GM19438 (cell line): ENCODE data around the gene MT3.
A peak's percentile ranks its signal among the peaks of the same experiment; 100 is the strongest.
"Not testable (repeated sequence)": the region's sequence is repeated elsewhere in the genome, so short reads cannot be mapped to it uniquely, and the experiment has no call there.

Experiments used
- ATAC-seq: cut with Tn5 transposase; IDR thresholded peaks from one replicate; pipeline ENCODE4 v1.9.1; 2021; ENCODE audit warnings: low read depth; ENCODE audit not compliant: unreplicated experiment

MT3 gene

DNA sequence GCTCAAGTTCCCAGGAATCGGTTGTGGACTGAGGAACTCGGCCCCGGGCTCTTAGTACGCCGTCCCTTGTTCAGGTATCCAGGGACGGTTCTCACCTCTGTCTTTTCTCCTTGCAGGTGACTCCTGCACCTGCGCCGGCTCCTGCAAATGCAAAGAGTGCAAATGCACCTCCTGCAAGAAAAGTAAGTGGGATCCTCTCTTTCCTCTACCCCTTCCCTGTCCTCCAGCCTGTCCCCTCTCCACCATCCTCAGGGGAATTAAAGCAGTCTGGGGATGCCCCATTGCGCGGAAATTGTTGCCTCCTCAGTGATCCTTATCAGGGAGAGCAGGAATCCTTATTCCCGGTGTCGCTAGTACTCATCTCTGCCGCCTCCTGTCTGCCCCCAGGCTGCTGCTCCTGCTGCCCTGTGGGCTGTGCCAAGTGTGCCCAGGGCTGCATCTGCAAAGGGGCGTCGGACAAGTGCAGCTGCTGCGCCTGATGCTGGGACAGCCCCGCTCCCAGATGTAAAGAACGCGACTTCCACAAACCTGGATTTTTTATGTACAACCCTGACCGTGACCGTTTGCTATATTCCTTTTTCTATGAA, 19.6 kb downstream of the MT3 start:
- ATAC-seq, result no peak

DNA sequence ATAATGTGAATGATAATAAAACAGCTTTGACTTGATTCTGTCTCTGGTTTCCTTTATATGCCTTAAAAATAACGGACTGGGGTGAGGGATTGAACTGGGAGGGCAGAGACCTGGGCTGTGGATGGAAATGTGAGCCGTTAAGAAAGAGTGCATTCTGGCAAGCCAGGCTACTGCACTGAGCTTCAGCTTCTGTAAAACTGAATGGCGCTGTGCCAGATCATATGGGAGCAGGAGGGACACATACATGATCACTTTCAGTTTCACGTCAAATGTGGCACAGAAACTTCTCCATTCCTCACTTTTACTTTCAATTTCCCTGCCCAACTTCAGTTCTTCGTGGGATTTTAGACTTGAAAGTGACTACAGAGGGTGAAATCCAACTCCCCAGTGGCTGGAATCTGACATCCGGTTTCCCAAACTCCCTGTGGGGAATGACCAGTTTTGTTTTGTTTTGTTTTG, 20.2 kb downstream of the MT3 start:
- ATAC-seq, result peak; percentile 45

DNA sequence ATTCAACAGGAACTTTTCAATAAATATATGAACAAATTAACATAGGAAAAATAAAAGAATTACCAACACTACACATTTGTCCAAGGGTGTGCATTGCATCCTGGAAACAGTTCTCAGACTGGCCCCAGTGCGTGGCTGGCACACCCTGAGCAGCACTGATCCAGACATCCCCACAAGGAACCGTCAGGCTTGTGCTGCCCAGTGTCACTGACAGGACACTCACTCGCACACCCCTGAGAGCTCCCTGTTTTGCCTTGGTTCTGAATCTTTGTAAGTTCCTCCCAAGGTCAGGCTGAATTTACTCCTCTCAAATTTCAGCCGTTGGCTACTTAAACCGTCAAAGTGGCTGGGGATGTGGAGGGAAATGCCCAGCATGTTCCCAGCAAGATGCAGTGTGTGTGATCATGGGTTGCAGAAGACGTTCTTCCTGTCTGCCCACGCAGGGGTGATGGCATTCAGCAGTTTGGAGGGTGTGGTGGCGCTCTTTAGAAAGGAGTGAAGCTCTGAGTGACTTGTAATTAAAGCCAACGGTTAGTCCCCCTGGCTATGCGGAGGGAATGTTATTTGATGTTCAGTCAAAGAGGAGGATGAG, 20.8 kb downstream of the MT3 start:
- ATAC-seq, result no peak

DNA sequence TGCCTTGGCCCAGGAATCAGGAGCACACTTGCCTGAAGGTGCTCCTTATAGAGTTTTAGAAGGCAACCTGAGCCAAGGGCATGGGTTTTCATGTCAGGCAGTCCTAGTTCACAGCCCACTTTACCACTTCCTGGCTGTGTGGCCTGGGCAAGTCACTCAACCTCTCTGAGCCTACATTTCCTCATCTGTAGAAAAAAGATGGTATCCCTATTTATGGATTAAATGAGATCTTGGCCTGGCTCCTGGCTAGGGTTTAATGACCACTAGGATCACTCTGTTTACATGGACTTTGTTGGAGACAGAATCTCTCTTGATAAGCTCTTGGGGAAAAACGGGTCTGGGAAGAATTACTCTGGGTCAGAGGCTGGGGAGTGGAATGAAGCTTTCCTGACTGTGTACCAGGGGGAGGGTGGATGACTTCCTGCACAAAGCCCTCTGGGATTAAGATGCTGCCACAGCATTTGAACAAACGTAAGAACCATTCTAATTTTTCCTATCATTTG, 21.3 kb downstream of the MT3 start:
- no peak for ATAC-seq

DNA sequence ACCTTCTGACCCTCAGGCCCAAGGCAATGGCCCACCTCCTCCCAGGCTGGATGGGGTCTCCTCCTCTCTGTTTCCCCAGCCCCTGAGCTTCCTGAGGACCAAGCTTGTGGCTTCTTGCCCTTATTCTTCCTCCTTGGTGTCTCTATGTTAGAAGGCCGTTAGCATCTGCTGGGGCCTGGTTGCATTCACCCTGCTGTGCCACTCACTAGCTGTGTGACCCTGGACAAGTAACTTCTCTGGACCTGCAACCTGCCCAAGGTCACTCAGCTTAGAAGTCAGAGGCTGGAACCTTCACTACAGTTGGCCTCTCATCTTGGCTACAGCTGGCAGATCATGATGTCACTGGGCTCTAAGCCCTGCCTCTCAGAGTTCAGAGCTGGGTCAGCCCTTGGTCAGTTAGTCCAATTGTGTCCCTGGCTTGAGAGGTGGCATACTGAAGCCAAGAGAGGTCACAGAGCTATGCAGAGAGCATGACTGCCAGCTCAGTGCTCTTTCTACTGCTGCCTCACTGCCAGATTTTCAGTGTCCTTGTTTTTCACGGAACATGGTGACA, 22.0 kb downstream of the MT3 start:
- no peak for ATAC-seq

DNA sequence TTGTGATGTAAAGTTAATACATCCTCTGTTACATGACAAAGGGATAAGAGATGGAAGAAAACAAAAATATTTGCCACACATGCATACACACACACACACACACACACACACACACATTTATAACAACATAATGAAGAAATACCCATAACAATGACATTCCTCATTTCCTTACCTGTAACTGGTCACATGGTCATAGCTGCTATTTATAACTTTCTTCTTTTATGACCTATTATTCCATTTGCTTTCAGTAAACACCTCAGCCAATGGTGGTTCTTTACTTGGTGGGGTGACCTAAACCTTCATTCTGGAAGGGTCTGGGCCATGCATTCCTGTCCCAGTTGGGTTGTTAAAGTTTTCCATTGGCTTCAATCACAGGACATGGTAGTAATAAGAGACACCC, 24.4 kb downstream of the MT3 start:
- no peak for ATAC-seq

DNA sequence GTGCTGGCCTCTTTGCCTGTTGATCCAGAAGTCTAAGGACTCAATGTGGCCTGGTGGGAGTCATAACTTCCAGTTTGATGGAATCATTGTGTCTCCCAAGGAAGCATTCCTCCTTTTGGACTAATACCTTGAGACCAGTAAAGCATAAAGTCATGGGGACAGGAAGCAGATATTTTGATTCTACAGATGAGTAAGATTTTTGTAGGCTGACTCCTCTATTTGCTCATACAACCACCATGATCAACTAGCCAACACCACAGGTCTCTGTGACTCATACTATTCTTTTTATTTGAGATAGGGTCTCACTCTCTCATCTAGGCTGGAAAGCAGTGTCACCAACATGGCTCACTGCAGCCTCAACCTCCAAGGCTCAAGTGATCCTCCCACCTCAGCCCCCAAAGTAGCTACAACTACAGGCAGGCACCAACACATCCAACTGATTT, 25.2 kb downstream of the MT3 start:
- ATAC-seq, result no peak

DNA sequence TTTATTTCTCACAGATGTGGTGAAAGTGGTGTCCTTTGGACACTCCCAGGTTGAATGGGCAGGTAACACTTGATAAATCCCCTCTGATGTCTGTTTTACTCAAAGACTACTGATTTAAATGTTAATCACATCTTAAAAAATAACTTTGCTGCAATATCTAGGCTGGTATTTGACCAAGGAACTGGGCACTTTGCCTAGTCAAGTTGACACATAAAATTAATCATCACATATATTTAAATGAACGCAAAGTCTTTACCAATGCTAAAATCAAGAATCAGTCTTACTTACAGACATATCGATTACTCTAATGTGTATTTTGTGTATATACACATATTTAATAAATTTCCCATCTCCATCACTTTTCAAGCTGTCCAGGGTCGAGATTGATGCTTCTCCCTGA, 26.0 kb downstream of the MT3 start:
- no peak for ATAC-seq

DNA sequence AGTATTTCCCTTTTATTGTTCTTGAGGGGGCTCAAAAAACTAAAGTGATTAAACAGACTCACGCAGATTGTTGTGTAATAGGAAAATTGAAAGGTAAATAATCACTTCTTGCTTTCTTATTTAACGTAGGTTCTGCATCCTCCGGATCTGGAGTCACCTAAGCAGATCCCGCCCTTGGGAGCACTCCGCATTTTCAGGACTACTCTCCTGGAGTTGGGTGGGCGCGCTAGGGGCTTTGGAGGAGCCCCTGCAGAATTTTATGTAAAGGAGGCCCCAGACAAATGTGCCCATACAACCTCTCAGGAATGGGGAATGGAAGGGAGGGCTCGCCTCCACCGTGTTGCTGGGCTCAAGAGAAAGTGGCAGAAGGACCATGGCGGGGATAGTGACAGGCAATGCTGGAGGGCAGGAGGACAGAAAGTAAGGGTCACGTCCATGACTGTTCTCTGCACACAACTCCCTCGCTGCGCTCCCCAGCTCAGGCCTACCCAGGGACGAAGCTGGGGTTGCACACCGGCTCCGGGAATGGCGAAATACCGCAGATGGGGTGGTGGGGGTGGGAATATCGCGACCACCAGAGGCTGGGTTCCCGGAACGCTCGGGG, 27.4 kb downstream of the MT3 start:
- ATAC-seq, result no peak

DNA sequence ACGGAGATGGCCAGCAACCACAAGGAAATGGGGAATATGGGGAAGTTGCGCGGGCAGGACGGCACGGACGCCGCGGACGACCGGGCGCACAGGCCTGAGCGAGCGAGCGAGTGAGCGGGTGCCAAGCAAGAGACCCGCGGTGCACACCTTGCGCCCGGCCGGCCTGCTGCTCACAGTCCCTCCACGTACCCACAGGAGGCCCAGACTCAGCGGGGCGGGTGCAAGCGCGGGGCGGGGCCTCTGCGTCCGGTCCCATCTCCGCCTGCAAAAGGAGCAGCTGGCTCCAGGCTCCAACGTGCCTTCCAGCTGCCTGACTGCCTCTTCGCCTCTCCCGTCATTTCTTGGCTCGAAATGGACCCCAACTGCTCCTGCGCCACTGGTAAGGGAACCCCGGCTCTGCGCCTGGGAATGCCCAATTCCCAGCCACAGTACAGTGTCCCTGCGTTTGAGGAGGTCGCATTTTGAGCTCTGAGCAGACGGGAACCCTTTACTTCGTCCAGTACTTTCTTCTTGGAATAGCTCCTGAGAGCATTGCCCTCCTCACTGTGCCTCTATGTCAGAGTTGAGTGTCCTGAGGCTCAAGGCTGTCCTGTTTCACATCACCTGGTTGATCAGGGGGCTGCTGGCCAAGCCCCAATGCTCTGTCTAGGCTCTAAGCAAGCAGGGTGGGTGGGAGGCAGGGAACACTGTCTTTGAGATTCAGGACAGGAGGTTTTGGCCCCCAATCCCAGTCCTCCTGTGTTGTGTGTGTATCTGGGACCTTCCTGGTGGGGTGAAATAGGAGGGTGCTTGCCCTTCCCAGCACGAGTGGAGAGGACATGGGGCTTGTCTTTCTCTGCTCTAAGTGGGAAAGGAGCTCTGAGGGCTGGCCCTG, 28.1 kb downstream of the MT3 start:
- no peak for ATAC-seq

DNA sequence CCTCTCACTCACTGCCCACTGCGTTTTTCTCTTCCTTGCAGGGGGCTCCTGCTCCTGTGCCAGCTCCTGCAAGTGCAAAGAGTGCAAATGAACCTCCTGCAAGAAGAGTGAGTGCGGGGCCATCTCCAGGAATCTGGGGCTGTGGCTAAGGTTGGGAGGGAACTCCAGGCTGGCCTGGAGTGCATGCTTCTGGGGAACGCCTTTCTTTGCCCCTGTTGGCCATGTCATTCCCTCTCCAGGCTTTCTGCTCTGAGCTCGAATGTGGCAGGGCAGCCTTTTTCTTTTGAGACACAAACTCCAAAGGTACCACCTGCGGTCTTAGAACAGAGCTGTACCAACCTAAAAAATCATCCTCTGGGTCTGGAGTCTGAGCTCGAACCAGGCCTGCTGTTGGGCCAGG, 28.8 kb downstream of the MT3 start:
- no peak for ATAC-seq

DNA sequence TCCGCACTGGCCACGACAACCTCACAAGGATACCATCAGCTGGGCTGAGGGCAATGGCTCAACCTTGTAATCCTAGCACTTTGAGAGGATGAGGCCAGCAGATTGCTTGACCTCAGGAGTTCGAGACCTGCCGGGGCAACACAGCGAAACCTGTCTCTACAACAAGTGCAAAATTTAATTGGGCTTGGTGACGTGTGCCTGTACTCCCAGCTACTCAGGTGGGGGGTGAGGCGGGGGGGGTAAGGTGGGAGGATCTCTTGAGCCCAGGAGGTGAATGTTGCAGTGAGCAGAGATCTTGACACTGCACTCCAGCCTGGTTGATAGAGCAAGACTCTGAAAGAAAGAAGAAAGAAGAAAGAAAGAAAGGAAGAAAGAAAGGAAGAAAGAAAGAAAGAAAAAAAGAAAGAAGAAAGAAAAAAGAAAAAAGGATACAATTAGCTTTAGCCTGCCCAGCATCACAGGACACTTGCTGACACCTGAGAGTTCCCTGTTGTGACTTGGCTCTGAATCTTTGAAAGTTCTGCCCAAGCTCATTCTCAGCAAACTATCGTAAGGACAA, 31.1 kb downstream of the MT3 start:
- no peak for ATAC-seq

DNA sequence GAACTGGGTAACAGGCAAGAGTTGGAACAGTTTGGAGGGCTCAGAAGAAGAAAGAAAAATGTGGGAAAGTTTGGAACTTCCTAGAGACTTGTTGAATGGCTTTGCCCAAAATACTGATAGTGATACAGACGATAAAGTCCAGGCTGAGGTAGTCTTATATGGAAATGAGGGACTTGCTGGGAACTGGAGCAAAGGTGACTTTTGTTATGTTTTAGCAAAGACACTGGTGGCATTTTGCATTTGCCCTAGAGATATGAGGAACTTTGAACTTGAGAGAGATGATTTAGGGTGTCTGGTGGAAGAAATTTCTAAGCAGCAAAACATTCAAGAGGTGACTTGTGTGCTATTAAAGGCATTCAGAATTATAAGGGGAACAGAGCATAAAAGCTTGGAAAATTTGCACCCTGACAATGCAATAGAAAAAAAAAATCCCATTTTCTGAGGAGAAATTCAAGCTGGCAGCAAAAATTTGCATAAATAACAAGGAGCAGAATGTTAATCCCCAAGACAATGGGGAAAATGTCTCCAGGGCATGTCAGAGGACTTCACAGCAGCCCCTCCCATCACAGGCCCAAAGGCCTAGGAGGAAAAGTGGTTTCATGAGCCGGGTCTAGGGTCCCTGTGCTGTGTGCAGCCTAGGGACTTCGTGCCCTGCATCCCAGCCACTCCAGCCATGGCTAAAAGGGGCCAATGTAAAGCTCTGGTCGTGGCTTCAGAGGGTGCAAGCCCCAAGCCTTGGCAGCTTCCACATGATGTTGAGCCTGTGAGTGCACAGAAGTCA, 32.5 kb downstream of the MT3 start:
- ATAC-seq, result not testable (repeated sequence)

DNA sequence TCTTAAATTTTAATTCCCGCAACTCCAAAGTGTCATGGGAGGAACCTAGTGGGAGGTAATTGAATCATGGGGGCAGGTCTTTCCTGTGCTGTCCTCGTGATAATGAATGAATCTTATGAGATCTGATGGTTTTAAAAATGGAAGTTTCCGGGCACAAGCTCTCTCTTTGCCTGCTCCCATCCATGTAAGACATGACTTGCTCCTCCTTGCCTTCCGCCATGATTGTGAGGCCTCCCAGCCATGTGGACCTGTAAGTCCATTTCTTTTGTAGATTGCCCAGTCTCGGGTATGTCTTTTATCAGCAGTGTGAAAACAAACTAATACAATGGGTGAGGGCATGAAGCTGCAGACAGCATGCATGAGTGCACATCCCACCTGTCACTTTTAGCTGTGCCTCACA, 33.9 kb downstream of the MT3 start:
- ATAC-seq, result not testable (repeated sequence)

DNA sequence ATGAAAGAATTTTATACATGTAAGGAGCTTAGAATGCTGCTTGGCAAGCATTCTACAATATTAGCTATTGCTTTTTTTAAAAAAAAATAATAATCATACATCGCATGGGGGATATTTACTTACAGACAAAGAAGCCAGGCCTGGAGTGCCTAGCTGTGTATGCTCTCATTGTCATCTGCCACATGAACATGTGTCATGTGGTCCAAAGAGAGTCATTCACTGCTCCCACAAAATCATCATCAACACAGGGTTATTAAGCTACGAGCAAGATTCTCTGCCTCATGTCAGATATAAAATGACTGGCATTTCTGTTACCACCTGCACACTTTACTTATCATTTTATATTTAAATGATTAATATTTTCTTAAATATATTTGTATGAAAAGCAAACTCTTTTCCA, 34.3 kb downstream of the MT3 start:
- ATAC-seq, result no peak

DNA sequence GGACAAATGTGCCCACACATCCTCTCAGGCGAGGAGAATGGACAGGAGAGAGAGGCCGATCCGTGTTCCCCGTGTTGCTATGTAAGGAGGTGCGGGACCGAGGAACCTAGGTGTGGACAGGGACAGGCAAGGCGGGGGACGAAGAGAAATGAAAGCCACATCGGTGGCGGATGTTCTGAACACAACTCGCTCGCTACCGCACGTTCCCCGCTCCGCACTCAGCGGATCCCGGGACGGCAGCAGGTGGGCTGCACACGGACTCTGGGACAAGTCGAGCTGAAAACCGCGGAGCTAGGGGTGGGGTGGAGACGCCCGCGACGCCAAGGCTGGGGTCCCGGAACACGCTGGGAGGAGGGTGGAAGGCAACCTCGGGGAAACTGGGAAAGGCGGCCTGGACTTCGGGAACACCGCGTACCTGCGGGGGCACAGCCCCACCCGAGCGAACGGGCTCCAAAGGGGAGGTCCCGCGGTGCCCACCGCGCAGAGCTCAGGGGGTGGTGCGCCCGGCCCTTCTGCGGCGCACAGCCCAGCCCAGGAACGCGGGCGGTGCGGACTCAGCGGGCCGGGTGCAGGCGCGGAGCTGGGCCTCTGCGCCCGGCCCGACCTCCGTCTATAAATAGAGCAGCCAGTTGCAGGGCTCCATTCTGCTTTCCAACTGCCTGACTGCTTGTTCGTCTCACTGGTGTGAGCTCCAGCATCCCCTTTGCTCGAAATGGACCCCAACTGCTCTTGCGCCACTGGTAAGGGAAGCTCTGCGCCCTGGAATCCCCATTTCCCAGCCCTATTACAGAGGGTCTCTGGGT, 36.0 kb downstream of the MT3 start, which contains the start of gene MT1E:
Gene MT1E (plus strand): TSS at position 642 of the 803 bp plus-strand sequence. CDS start 71 bp downstream, at position 713.
- no peak for ATAC-seq

DNA sequence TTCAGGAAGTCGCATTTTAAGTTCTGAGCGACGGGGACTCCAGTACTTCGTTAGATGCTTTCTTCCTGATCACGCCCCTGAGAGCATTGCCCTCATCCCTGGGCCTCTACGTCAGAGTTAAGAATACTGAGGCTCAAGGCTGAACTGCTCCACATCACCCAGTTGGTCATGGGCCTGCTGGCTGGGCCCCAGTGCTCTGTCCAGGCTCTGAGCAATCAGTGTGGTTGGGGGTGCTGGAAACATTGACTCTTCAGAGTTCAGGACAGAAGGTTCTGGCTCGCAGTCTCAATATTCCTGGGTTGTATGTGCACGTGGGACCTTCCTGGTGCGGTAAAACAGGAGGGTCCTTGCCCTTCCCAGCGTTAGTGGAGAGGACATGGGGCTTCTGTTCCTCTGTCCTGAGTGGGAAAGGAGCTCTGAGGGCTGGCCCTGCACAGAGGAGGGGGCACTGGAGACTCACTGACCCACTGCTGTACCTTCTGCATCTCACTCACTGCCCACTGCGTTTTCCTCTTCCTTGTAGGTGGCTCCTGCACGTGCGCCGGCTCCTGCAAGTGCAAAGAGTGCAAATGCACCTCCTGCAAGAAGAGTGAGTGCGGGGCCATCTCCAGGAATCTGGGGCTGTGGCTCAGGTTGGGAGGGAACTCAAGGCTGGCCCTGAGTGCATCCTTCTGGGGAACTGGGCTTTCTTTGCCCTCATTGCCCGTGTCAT, 36.8 kb downstream of the MT3 start:
- no peak for ATAC-seq

DNA sequence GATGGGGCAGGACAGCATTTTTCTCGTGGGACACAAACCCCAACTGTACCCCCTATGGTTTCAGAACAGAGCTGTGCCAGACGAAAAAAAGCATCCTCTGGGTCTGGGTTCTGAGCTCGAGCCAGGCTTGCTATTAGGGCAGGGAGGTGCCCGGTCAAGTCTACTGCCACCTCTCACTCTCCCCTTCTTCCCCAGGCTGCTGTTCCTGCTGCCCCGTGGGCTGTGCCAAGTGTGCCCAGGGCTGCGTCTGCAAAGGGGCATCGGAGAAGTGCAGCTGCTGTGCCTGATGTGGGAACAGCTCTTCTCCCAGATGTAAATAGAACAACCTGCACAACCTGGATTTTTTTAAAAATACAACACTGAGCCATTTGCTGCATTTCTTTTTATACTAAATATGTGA, 37.4 kb downstream of the MT3 start:
- no peak for ATAC-seq
